ELR (cell line): Measurements from ENCODE around the gene TARBP2.
A peak's percentile ranks its signal among the peaks of the same experiment; 100 is the strongest.

Experiments
- DNase-seq: peaks from one replicate; pipeline ENCODE4 v3.0.0-alpha.2; 2015; ENCODE audit warnings: low read depth

Gene TARBP2, protein sequence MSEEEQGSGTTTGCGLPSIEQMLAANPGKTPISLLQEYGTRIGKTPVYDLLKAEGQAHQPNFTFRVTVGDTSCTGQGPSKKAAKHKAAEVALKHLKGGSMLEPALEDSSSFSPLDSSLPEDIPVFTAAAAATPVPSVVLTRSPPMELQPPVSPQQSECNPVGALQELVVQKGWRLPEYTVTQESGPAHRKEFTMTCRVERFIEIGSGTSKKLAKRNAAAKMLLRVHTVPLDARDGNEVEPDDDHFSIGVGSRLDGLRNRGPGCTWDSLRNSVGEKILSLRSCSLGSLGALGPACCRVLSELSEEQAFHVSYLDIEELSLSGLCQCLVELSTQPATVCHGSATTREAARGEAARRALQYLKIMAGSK

GRCh38 chr12:53500776-53501614 lies at the start of gene TARBP2:
Gene TARBP2, plus strand, starts transcription at chr12:53501283. Its CDS starts 126 bp downstream, at chr12:53501409.
- DNase-seq = peak; percentile 100

DNA sequence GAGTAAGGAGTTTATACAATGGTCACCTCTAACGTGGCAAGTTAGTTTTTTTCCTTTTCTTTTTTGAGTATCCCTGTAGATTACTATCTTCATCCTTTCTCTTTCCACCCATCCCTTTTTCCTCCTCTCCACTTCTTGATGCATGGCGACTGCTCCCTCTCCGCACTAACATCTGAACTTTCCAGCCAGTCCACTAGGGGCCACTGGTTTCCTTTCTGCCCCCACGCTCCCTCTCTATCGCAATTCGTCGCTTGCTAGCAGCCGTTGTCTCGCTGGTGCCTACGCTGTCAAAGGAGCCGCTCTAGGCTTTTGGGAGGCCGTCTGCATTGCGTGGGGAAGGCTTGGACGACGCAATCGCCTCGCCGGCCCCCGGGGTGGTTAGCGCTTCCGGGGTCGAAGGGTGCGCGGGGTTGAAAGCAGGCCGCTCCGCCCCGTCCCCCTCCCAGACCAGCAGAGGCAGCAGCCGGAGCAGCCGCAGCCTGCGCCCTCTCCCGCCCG lies 49.4 kb upstream of the TARBP2 start, which contains the start of gene PCBP2:
PCBP2 (plus strand) TSS at position 442 of the 498 bp plus-strand sequence. CDS start 2,699 bp downstream, outside the sequence.
- peak; percentile 100 for DNase-seq

- DNase-seq = peak; percentile 86
These were observed 48.7 kb upstream of the TARBP2 start for GRCh38 chr12:53452159-53453077.

- no peak for DNase-seq
These were observed 47.0 kb upstream of the TARBP2 start for GRCh38 chr12:53453953-53454640.

DNA sequence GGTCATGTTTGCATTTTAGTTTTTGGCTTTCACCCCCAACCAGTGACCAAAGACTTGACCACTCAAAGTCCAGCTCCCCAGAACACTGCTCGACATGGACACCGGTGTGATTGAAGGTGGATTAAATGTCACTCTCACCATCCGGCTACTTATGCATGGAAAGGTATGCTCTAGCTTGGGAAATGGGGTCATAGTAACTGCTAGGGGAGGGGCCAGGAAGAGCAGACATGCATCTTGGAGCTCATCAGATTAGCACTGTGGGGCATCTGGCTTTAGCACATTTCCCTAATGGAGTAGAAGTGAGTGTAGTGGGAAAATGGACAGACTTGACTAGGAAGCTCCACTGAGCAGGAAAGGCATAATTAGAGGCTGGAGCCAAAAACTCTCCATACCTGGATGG lies 46.4 kb upstream of the TARBP2 start:
- DNase-seq = no peak

DNA sequence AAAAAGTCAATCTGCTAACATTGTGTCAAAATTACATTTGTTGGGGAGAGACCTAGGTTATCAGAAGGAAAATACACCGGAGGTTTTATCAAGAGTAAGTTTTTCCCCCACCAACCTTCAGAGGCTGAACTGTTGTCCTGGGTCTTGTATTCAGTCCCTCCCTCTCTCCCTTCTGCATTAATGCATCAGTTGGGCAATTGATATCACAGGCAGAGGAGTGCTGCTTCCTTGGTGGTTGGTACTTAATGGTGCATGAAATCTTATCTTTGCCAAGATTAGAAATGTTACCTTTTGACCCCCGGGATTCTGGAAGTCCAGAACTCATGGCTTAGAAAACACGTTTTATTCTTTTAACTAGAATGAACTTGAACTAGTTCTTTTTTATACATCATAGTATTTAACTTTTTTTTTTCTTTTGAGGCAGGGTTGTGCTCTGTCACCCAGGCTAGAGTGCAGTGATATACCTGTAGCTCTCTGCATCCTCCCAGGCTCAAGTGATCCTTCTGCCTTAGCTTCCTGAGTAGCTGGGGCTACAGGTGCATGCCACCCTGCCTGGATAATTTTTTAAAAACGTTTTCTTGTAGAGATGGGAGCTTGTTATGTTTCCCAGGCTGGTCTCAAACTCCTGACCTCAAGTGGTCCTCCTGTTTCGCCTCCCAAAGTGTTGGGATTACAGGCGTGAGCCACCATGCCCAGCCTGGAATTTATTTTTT lies 44.3 kb upstream of the TARBP2 start:
- DNase-seq = no peak

- no peak for DNase-seq
These were observed 42.0 kb upstream of the TARBP2 start for GRCh38 chr12:53459097-53459496.

- no peak for DNase-seq
These were observed 40.0 kb upstream of the TARBP2 start for GRCh38 chr12:53461059-53461458.

- DNase-seq = no peak
These were observed 39.5 kb upstream of the TARBP2 start for GRCh38 chr12:53461591-53461990.

- no peak for DNase-seq
These were observed 38.1 kb upstream of the TARBP2 start for GRCh38 chr12:53462935-53463334.

DNA sequence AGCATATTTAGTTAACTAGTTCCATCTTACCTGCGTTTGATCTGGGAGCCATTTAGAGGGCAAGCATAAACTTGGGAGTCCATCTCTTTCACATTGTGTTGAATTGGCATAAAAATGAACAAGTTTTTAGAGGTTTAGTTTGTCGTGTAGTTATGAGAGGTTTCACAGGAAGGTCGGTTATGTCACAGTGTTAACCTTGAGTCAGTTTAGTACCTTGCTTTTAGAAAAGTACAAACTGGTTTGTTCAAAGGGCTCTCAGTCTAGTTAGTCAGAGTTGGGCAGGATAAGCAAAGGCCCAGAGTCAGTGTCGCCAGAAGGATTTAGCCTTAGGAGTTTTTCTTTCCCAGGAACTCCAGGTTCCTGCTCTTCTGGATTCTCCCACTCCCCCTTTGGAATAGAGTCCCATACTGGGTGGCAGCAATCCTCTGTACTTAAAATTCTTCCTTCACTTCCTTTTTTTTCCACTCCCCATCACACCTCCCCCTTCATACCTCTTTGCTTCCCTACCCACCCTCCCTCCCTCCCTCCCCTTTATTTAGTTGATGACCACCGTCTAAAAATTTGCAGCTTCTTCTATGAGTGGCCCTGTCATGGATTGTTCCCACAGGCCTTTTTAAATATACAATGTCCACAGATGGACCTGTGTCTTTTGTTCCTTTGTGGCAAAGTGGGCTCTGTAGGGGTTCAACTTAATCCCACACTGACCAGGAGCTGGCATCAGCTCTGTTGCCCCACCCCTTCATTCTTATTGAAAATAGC lies 37.1 kb upstream of the TARBP2 start:
- DNase-seq = no peak

- no peak for DNase-seq
These were observed 36.2 kb upstream of the TARBP2 start for GRCh38 chr12:53464685-53465418.

DNA sequence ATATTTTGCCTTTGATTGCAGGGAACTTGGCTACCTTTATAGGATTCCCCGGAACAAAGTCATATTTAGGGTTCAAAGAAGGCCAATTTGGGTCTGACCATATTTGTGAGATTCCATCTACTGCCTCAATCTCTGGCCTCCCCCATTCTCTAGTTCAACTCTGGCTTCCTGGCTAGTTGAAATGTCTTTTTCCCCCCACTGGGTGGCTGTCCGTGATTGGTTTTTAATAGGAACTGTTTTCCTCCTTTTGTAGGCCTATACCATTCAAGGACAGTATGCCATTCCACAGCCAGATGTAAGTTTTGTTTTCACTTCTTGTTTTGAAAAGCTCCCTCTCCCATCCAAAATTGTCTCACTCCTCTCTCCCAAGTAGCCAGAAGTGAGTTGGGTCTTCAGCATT lies 35.4 kb upstream of the TARBP2 start:
- no peak for DNase-seq

- no peak for DNase-seq
These were observed 34.4 kb upstream of the TARBP2 start for GRCh38 chr12:53466640-53467039.

- no peak for DNase-seq
These were observed 34.0 kb upstream of the TARBP2 start for GRCh38 chr12:53467082-53467481.

- DNase-seq = no peak
These were observed 33.2 kb upstream of the TARBP2 start for GRCh38 chr12:53467880-53468279.

DNA sequence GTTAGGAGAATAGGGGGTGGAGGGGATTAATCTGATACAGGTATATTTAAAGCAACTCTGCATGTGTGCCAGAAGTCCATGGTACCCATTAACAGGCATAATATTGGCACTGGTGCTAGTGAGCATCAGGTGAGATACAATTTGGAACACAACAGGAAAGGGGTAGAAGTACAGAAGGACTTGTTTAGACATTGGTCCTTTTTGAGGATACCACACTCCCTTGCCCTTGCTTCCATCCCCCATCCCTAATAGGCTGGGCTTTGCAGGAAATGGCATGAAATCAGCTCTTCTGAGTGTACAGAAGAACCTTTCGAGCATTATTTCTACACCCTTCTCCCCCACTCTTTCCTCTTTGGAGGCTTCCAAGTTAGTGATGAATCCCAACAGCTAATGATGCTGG lies 32.8 kb upstream of the TARBP2 start:
- no peak for DNase-seq

DNA sequence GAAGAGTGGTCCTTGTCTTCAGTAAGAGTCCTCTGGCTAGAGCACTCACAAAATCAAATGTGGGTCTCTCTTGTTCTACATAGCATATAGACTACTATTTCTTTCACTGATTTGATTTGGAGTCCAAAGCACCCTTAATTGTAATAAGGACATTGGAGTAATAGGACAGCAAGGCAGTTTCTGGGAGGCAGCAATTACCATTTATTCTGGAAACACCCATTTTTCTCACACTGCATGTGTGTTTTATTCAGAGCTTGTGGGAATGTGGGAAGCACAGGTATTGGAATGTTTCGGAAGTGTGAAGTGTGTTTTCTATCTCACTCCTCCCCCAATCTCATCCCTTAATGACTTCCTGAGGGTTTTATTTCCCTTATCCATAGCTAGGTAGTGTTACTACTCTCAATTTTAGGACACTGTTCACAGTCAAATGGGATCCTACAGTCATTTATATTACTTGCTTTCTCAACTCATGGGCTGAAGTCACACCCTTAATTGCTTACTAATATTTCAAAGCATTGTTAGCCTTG lies 29.0 kb upstream of the TARBP2 start:
- DNase-seq = no peak

DNA sequence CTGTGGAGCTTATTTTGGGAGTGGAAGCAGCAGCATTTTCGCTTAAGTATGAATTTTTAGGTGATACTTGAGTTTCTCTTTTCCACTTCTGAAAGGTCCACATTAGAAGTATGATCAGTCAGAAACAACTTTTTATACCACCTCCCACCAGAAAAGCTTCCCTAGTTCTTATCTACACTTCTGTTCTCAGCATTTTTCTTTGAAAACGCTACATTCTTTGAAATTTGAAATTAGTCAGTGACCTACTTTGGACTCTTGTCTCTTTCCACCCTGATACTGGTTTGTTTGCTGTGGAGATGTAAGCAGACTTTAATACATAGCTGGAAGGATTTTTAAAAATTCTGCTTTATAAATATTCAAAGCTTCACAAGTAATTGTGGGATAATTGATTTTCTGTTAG lies 27.0 kb upstream of the TARBP2 start:
- no peak for DNase-seq
